Karpas-422 (cell line): ENCODE results near the gene OR52N2. TPM values are rescaled to one million over a fixed set of nuclear protein-coding genes. Genes with fewer than 3 reads are reported as not detected.

Experiments
- DNase-seq: peaks from one replicate; pipeline ENCODE4 v3.0.0-alpha.2; 2015
- H2AFZ ChIP-seq: fragments of 200-600 bp; sonication (generic); 2 replicates; pipeline ENCODE4 v1.6.1; 2014; ENCODE audit warnings: antibody characterized with exemption, low read length, mixed read lengths
- H3K27ac ChIP-seq: fragments of 200-600 bp; sonication (generic); 2 replicates; pipeline ENCODE4 v1.5.1; 2014; ENCODE audit warnings: mild to moderate bottlenecking, low read length, moderate library complexity
- H3K27me3 ChIP-seq: fragments of 200-600 bp; sonication (generic); 2 replicates; pipeline ENCODE4 v1.6.1; 2014; ENCODE audit warnings: low read length, mixed read lengths
- H3K36me3 ChIP-seq: fragments of 200-600 bp; sonication (generic); 2 replicates; pipeline ENCODE4 v1.6.1; 2014; ENCODE audit warnings: low read length, mixed read lengths; ENCODE audit not compliant: insufficient read depth
- H3K4me1 ChIP-seq: fragments of 200-600 bp; sonication (generic); 2 replicates; pipeline ENCODE4 v1.6.1; 2014; ENCODE audit warnings: mild to moderate bottlenecking, low read length, mixed read lengths
- H3K4me2 ChIP-seq: fragments of 200-600 bp; sonication (generic); 2 replicates; pipeline ENCODE4 v1.6.1; 2014; ENCODE audit warnings: low read length, low read depth, mild to moderate bottlenecking; ENCODE audit not compliant: poor library complexity, severe bottlenecking
- H3K4me3 ChIP-seq: fragments of 200-600 bp; sonication (generic); 2 replicates; pipeline ENCODE4 v1.5.1; 2014; ENCODE audit warnings: mild to moderate bottlenecking, antibody characterized with exemption, low read length, mixed read lengths
- H3K79me2 ChIP-seq: fragments of 200-600 bp; sonication (generic); 2 replicates; pipeline ENCODE4 v1.6.1; 2014; ENCODE audit warnings: mild to moderate bottlenecking, low read length, mixed read lengths
- H3K9ac ChIP-seq: fragments of 200-600 bp; sonication (generic); 2 replicates; pipeline ENCODE4 v1.6.0; 2014; ENCODE audit warnings: low read length
- H3K9me2 ChIP-seq: fragments of 200-600 bp; sonication (generic), shearing (Covaris generic); replicated peaks from 2 replicates; pipeline ENCODE4 v1.6.0; 2014; ENCODE audit warnings: mild to moderate bottlenecking, low read length, moderate library complexity; ENCODE audit not compliant: insufficient read depth
- H3K9me3 ChIP-seq: fragments of 300-700, 200-600 bp; sonication (generic); 2 replicates; pipeline ENCODE4 v1.6.1; 2014; ENCODE audit warnings: low read length, mixed read lengths
- H4K20me1 ChIP-seq: fragments of 200-600 bp; sonication (generic); 2 replicates; pipeline ENCODE4 v1.6.1; 2014; ENCODE audit warnings: mild to moderate bottlenecking, antibody characterized with exemption, low read length, low read depth; ENCODE audit not compliant: insufficient read depth
- total RNA-seq: library from RNA; depleted of rRNA; stranded (reverse); fragments of >200 nt; shearing (Covaris generic); gene quantifications from 2 replicates; pipeline ENCODE4 v1.2.3, GENCODE V29; 2014; ENCODE audit warnings: low replicate concordance; rRNA removed

OR52N2 gene
- total RNA-seq, result not detected in 2 replicates

DNA sequence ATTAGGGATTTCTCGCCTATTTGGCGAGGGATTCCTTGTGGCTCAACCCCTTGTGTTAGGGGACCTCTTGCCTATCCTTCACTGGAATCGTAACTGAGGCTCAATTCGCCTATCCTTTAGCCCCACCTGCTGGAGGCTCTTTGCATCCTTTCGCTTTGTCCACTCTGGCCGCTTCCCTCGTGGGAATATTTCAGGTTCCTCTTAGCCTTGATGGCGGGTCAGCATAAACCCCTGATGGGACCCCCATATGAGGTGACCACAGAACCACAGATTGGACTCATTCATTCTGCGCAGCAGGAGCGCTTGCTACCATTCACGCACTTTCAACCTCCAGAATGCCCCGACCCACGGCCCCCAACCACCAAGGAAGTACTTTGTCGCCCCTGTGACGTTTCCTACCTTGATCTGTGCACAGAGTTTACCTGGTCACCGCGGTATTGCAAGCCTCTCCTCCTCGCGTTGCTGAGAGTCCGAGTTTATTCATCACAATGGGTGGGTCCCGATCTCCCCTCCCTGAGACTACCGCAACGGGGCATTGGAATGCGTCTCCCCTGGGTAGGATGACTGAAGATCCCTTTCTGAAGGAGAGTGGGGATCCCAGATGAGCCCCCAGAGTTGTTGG is at the start of gene OR52N2:
OR52N2 (plus strand) TSS at position 425 of the 622 bp plus-strand sequence. CDS start 11,412 bp downstream, outside the sequence.
- peak within 1 kb of the TSS; percentile 61 for H3K4me3 ChIP-seq
- no peaks in the 10 kb centered on the region for H3K79me2 ChIP-seq
- H3K4me2 ChIP-seq, result peak within 1 kb of the TSS; percentile 58
- H2AFZ ChIP-seq, result peak within 1 kb of the TSS; percentile 75
- H3K9me2 ChIP-seq, result no peaks in the 10 kb centered on the region
- H3K27me3 ChIP-seq, result no peaks in the 10 kb centered on the region
- peak within 1 kb of the TSS; percentile 47 for H3K9ac ChIP-seq
- peak; percentile 90 for DNase-seq
- no peak within 1 kb of the TSS for H3K27ac ChIP-seq
- H4K20me1 ChIP-seq, result no peaks in the 10 kb centered on the region
- no peaks in the 10 kb centered on the region for H3K4me1 ChIP-seq
- no peaks in the 10 kb centered on the region for H3K36me3 ChIP-seq
- no peaks in the 10 kb centered on the region for H3K9me3 ChIP-seq

DNA sequence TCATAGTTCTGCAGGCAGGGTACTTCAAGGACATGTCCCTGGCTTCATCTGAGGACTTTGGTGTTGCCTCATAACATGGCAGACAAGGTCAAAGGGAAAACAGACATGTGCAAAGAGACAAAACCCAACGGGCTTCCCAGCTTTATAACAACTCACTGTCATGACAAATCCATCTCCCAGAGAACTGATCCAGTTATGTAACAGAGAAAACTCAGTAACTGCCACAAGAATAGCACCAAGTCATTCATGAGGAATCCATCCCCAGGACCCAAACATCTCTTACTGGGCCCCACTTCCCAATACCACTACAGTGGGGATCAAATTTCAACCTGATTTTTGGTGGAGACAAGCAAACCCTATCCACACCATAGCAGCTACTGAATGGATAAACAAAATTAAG is 41.7 kb upstream of the OR52N2 start:
- H3K27ac ChIP-seq, result no peak overlapping the region
- no peaks in the 10 kb centered on the region for H3K9me2 ChIP-seq
- H3K4me1 ChIP-seq, result no peaks in the 10 kb centered on the region
- H3K9ac ChIP-seq, result no peak overlapping the region
- H3K4me3 ChIP-seq, result no peak overlapping the region
- no peaks in the 10 kb centered on the region for H3K79me2 ChIP-seq
- H4K20me1 ChIP-seq, result no peaks in the 10 kb centered on the region
- no peak overlapping the region for H3K4me2 ChIP-seq
- no peak for DNase-seq
- H2AFZ ChIP-seq, result no peak overlapping the region
- no peaks in the 10 kb centered on the region for H3K27me3 ChIP-seq
- H3K36me3 ChIP-seq, result no peaks in the 10 kb centered on the region
- no peaks in the 10 kb centered on the region for H3K9me3 ChIP-seq

DNA sequence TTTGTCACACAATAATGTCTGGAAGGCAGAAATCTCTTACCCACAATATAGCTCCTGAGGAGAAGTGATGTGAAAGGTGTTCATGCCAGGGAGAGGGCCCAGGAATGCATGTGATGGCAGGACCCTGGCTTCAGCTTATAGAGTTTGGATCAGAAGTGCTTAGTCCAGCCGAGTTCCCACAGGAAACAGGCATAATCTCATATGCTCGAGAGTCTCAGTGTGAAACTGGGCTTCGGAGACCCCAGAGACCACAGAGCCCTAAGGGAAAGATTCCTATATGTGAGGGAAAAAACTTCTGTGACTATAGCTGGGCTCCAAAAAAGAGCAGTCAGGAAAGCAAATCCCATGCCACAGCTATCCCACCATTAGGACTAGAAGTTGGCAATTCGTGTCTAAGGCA is 25.5 kb upstream of the OR52N2 start, which contains the start of gene OR52N5:
OR52N5 (minus strand) TSS at position 101 of the 400 bp plus-strand sequence. CDS start 4,721 bp downstream, outside the sequence.
- DNase-seq, result no peak
- Histone ChIP-seq H3K27me3 (no peaks in the 10 kb centered on the region), H3K9ac (no peak within 1 kb of the TSS), H3K9me3 (no peaks in the 10 kb centered on the region), H3K4me1 (no peaks in the 10 kb centered on the region), H3K9me2 (no peaks in the 10 kb centered on the region), H3K36me3 (no peaks in the 10 kb centered on the region), H4K20me1 (no peaks in the 10 kb centered on the region), H2AFZ (no peak within 1 kb of the TSS), H3K27ac (no peak within 1 kb of the TSS), H3K4me3 (no peak within 1 kb of the TSS), H3K79me2 (no peaks in the 10 kb centered on the region), H3K4me2 (no peak within 1 kb of the TSS)

DNA sequence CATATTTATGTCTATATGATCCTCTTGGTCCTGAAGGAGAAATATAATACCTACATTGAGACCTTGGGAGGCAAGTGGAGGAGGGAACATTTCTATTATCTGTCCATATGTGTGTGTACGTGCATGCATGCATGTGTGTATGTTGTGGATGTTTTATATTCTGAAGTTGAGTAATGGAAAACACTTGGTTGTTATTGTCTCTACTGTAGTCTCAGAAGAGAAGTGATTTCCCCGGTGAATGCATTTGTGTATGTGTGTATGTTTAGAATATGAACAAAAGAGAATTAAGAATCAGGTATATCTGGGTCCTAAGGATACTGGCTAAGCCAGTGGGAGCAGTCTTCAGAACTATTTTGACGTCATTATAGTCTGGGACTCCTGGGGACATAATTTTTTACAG is 17.6 kb upstream of the OR52N2 start, which contains the start of gene OR52N1:
OR52N1 (minus strand) TSS at position 101 of the 400 bp plus-strand sequence. CDS start 2,449 bp downstream, outside the sequence.
- Histone ChIP-seq H3K9ac (no peak within 1 kb of the TSS), H3K4me2 (no peak within 1 kb of the TSS), H3K4me1 (no peaks in the 10 kb centered on the region), H3K27ac (no peak within 1 kb of the TSS), H3K4me3 (no peak within 1 kb of the TSS), H2AFZ (no peak within 1 kb of the TSS), H3K9me2 (no peaks in the 10 kb centered on the region), H4K20me1 (no peaks in the 10 kb centered on the region), H3K9me3 (no peaks in the 10 kb centered on the region), H3K79me2 (no peaks in the 10 kb centered on the region), H3K27me3 (no peaks in the 10 kb centered on the region), H3K36me3 (no peaks in the 10 kb centered on the region)
- no peak for DNase-seq

DNA sequence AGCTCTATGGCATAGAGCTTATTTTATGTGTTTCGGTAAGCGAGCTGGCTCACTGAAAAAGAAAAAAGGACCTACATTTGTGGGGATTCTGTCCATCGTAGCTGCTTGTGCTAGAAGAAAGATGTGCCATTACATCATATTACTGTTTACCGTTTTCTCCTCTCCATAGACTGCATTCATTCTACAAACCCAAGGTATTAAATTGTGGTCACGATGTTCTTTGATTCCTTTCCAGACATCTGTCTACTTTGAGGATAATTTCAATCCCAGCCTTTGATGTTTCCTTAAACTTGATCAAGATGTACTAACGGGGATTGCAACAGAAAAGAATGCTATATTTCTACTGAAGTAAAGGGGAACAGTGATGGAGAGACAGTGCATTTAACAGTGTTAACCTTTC is 12.2 kb upstream of the OR52N2 start:
- H3K79me2 ChIP-seq, result no peaks in the 10 kb centered on the region
- no peak for DNase-seq
- H3K9me3 ChIP-seq, result no peaks in the 10 kb centered on the region
- H3K36me3 ChIP-seq, result no peaks in the 10 kb centered on the region
- no peaks in the 10 kb centered on the region for H3K9me2 ChIP-seq
- H4K20me1 ChIP-seq, result no peaks in the 10 kb centered on the region
- no peak overlapping the region for H3K4me3 ChIP-seq
- H3K4me2 ChIP-seq, result no peak overlapping the region
- H3K27me3 ChIP-seq, result no peaks in the 10 kb centered on the region
- H2AFZ ChIP-seq, result no peak overlapping the region
- H3K4me1 ChIP-seq, result no peaks in the 10 kb centered on the region
- H3K27ac ChIP-seq, result no peak overlapping the region
- no peak overlapping the region for H3K9ac ChIP-seq

DNA sequence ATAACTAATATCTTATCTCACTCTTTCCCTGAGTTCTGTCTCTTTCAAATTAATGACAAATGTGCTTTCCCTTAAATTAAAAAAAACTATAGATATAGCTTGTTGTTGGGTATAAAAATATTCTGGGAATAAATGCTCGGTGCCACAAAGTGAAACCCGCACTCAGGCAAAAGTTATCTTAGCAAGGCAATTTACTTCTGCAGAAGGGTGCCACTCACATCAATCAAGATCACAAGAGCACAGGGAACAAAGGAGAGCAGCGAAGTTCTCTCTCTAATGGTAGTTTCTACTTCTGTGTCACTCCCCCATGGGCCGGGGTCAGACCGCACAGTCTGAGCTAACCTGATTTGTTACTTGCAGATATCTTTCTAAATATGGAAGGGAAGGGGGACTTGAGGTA is 4.7 kb upstream of the OR52N2 start:
- Histone ChIP-seq H3K9ac (no peak overlapping the region), H3K27me3 (no peaks in the 10 kb centered on the region), H3K4me2 (no peak overlapping the region), H4K20me1 (no peaks in the 10 kb centered on the region), H3K9me3 (no peaks in the 10 kb centered on the region), H3K36me3 (no peaks in the 10 kb centered on the region), H3K4me1 (no peaks in the 10 kb centered on the region), H3K9me2 (no peaks in the 10 kb centered on the region), H2AFZ (no peak overlapping the region), H3K4me3 (no peak overlapping the region), H3K79me2 (no peaks in the 10 kb centered on the region), H3K27ac (no peak overlapping the region)
- no peak for DNase-seq

DNA sequence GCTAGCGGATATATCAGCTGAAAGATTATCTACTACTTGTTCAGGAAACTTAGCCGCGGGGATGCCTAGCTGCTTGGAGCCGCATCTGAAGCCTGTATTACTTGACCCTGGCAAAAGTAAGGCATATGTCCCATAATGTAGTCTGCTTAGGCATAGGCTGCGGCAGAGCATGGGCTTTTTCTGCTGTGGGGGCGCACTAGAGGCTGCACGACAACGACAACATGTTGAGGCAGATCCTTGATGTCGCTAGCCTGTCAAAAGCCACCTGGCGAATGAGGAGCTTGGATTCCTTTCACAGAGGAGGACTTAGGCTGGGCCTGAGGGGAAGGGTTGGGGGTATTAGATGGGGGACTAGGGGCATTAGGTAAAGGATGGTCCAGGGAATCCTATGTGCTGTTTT is 1.1 kb upstream of the OR52N2 start:
- H3K4me2 ChIP-seq, result no peak overlapping the region
- no peak for DNase-seq

DNA sequence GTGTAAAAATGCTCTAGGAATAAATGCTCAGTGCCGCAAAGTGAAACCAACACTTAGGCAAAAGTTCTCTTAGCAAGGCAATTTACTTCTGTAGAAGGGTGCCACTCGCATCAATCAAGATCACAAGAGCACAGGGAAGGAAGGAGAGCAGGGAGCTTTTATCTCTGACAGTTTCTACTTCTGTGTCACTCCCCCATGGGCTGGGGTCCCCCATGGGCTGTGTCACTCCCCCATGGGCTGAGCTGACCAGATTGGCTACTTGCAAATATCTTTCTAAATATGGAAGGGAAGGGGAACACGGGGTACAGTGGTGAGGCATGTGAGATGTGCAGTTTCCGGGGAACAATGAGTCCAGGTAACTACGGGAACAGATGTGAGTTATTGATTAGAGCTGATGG is 397 bp downstream of the OR52N2 start:
- no peaks in the 10 kb centered on the region for H3K4me1 ChIP-seq
- H2AFZ ChIP-seq, result peak overlapping the region; percentile 75
- no peak for DNase-seq
- H4K20me1 ChIP-seq, result no peaks in the 10 kb centered on the region
- no peaks in the 10 kb centered on the region for H3K9me3 ChIP-seq
- no peaks in the 10 kb centered on the region for H3K79me2 ChIP-seq
- peak overlapping the region; percentile 61 for H3K4me3 ChIP-seq
- no peaks in the 10 kb centered on the region for H3K27me3 ChIP-seq
- no peak overlapping the region for H3K27ac ChIP-seq
- no peaks in the 10 kb centered on the region for H3K36me3 ChIP-seq
- H3K9me2 ChIP-seq, result no peaks in the 10 kb centered on the region
- H3K4me2 ChIP-seq, result peak overlapping the region; percentile 58
- H3K9ac ChIP-seq, result peak overlapping the region; percentile 47

More for the DNA sequence above, 1.1 kb upstream of the OR52N2 start:
- H4K20me1 ChIP-seq, result no peaks in the 10 kb centered on the region
- H3K4me3 ChIP-seq, result no peak overlapping the region
- no peak overlapping the region for H3K27ac ChIP-seq
- no peaks in the 10 kb centered on the region for H3K9me2 ChIP-seq
- H2AFZ ChIP-seq, result no peak overlapping the region
- H3K36me3 ChIP-seq, result no peaks in the 10 kb centered on the region
- no peaks in the 10 kb centered on the region for H3K79me2 ChIP-seq
- H3K9me3 ChIP-seq, result no peaks in the 10 kb centered on the region
- H3K27me3 ChIP-seq, result no peaks in the 10 kb centered on the region
- no peak overlapping the region for H3K9ac ChIP-seq
- H3K4me1 ChIP-seq, result no peaks in the 10 kb centered on the region
